MM.1S (cell line): ENCODE data around the gene GALNT9.

Source experiments
- DNase-seq: peaks from one replicate; pipeline ENCODE4 v3.0.0-alpha.2; 2015
- H2AFZ ChIP-seq: fragments of 300-600 bp; sonication (generic); 2 replicates; pipeline ENCODE4 v1.6.0; 2016; ENCODE audit warnings: antibody characterized with exemption, low read length
- H3F3A ChIP-seq: fragments of 300-600 bp; sonication (generic); 2 replicates; pipeline ENCODE4 v1.6.1; 2016; ENCODE audit warnings: mild to moderate bottlenecking, antibody characterized with exemption, low read length, moderate library complexity, mixed read lengths; ENCODE audit not compliant: insufficient read depth
- H3K27ac ChIP-seq: fragments of 300-600 bp; sonication (generic); 2 replicates; pipeline ENCODE4 v1.5.1; 2016; ENCODE audit warnings: mild to moderate bottlenecking, low read length
- H3K27me3 ChIP-seq: fragments of 300-600 bp; sonication (generic); replicated peaks from 2 replicates; pipeline ENCODE4 v1.6.0; 2016; ENCODE audit warnings: low read length; ENCODE audit not compliant: insufficient read depth
- H3K36me3 ChIP-seq: fragments of 300-600 bp; sonication (generic); replicated peaks from 2 replicates; pipeline ENCODE4 v1.6.1; 2016; ENCODE audit warnings: mild to moderate bottlenecking, low read length, mixed read lengths; ENCODE audit not compliant: insufficient read depth
- H3K4me1 ChIP-seq: fragments of 300-600 bp; sonication (generic); 2 replicates; pipeline ENCODE4 v1.6.1; 2016; ENCODE audit warnings: low read length, mixed read lengths
- H3K4me2 ChIP-seq: fragments of 300-600 bp; sonication (generic); 2 replicates; pipeline ENCODE4 v1.6.0; 2016; ENCODE audit warnings: low read depth, low read length
- H3K4me3 ChIP-seq: fragments of 300-600 bp; sonication (generic); 2 replicates; pipeline ENCODE4 v1.5.1; 2016; ENCODE audit warnings: low read length, mixed read lengths
- H3K79me2 ChIP-seq: fragments of 300-600 bp; sonication (generic); 2 replicates; pipeline ENCODE4 v1.6.1; 2016; ENCODE audit warnings: mixed run types, low read length, mixed read lengths
- H3K9ac ChIP-seq: fragments of 300-600 bp; sonication (generic); 2 replicates; pipeline ENCODE4 v1.6.1; 2016; ENCODE audit warnings: low read length, mixed read lengths
- H3K9me2 ChIP-seq: fragments of 300-600 bp; sonication (generic); replicated peaks from 2 replicates; pipeline ENCODE4 v1.6.1; 2016; ENCODE audit warnings: mild to moderate bottlenecking, low read length, mixed read lengths; ENCODE audit not compliant: insufficient read depth
- H3K9me3 ChIP-seq: fragments of 300-600 bp; sonication (generic); replicated peaks from 2 replicates; pipeline ENCODE4 v1.6.1; 2016; ENCODE audit warnings: mild to moderate bottlenecking, low read length, mixed read lengths; ENCODE audit not compliant: insufficient read depth
- H4K20me1 ChIP-seq: fragments of 300-600 bp; sonication (generic); 2 replicates; pipeline ENCODE4 v1.6.1; 2016; ENCODE audit warnings: mild to moderate bottlenecking, low read length, moderate library complexity, mixed read lengths; ENCODE audit not compliant: insufficient read depth
- CTCF ChIP-seq: fragments of 300-600 bp; sonication (generic); IDR thresholded peaks from 2 replicates; pipeline ENCODE4 v1.5.1; 2016; ENCODE audit warnings: antibody characterized with exemption, low read length, mixed read lengths
- EZH2 ChIP-seq: fragments of 300-600 bp; sonication (generic); optimal IDR thresholded peaks from 2 replicates; pipeline ENCODE3; 2017; ENCODE audit warnings: low read depth, mild to moderate bottlenecking, antibody characterized with exemption, low read length, mixed read lengths
- EZH2phosphoT487 ChIP-seq: fragments of 300-600 bp; sonication (generic); IDR thresholded peaks from 2 replicates; pipeline ENCODE4 v1.6.1; 2018; ENCODE audit warnings: antibody characterized with exemption, low read length

Gene GALNT9

GRCh38 chr12:132169376-132169775 is 160.0 kb downstream of the GALNT9 start:
- no peaks in the 10 kb centered on the region for H4K20me1 ChIP-seq
- H3F3A ChIP-seq, result no peaks in the 10 kb centered on the region
- no peak overlapping the region for H2AFZ ChIP-seq
- no peaks in the 10 kb centered on the region for H3K9me3 ChIP-seq
- DNase-seq, result no peak
- H3K36me3 ChIP-seq, result no peaks in the 10 kb centered on the region
- no peaks in the 10 kb centered on the region for H3K4me1 ChIP-seq
- TF ChIP-seq EZH2phosphoT487 (no peak), EZH2 (no peak), CTCF (no peak)
- H3K4me2 ChIP-seq, result no peak overlapping the region
- no peak overlapping the region for H3K27ac ChIP-seq
- H3K9ac ChIP-seq, result no peak overlapping the region
- no peak overlapping the region for H3K4me3 ChIP-seq
- peaks cover 11% of the 10 kb centered on the region for H3K27me3 ChIP-seq
- H3K9me2 ChIP-seq, result no peaks in the 10 kb centered on the region
- no peaks in the 10 kb centered on the region for H3K79me2 ChIP-seq

- no peaks in the 10 kb centered on the region for H3F3A ChIP-seq
- DNase-seq, result no peak
- H3K36me3 ChIP-seq, result no peaks in the 10 kb centered on the region
- H2AFZ ChIP-seq, result no peak overlapping the region
- H3K9ac ChIP-seq, result no peak overlapping the region
- H3K27me3 ChIP-seq, result peaks cover 8% of the 10 kb centered on the region; the same call in 1 of the 2 replicates
- H3K9me3 ChIP-seq, result no peaks in the 10 kb centered on the region
- H4K20me1 ChIP-seq, result no peaks in the 10 kb centered on the region
- H3K4me3 ChIP-seq, result no peak overlapping the region
- no peak for TF ChIP-seq EZH2phosphoT487
- no peak for TF ChIP-seq CTCF
- TF ChIP-seq EZH2, result no peak
- H3K9me2 ChIP-seq, result no peaks in the 10 kb centered on the region
- no peak overlapping the region for H3K27ac ChIP-seq
- H3K4me2 ChIP-seq, result no peak overlapping the region
- H3K4me1 ChIP-seq, result no peaks in the 10 kb centered on the region
- H3K79me2 ChIP-seq, result no peaks in the 10 kb centered on the region
Measured at GRCh38 chr12:132168311-132169031, 160.9 kb downstream of the GALNT9 start.

GRCh38 chr12:132167611-132168310 is 161.6 kb downstream of the GALNT9 start:
- TF ChIP-seq EZH2phosphoT487, result no peak
- TF ChIP-seq EZH2, result no peak
- no peak for TF ChIP-seq CTCF
- no peaks in the 10 kb centered on the region for H3F3A ChIP-seq
- no peaks in the 10 kb centered on the region for H3K9me2 ChIP-seq
- no peaks in the 10 kb centered on the region for H3K36me3 ChIP-seq
- no peaks in the 10 kb centered on the region for H3K79me2 ChIP-seq
- peaks cover 3% of the 10 kb centered on the region; the same call in 1 of the 2 replicates for H3K27me3 ChIP-seq
- H4K20me1 ChIP-seq, result no peaks in the 10 kb centered on the region
- peak; percentile 34 for DNase-seq
- no peak overlapping the region for H3K27ac ChIP-seq
- H3K4me3 ChIP-seq, result no peak overlapping the region
- no peak overlapping the region for H3K9ac ChIP-seq
- no peak overlapping the region; the same call in 1 of the 2 replicates for H3K4me2 ChIP-seq
- H2AFZ ChIP-seq, result no peak overlapping the region
- H3K9me3 ChIP-seq, result no peaks in the 10 kb centered on the region
- H3K4me1 ChIP-seq, result no peaks in the 10 kb centered on the region
